Ascending aorta (tissue), 2 donors: ENCODE data around the gene GCGR. TPM values are rescaled to one million over a fixed set of nuclear protein-coding genes. Genes with fewer than 3 reads are reported as not detected.

Experiments
- DNase-seq, 2 donors: peaks; one replicate each; pipeline ENCODE4 v3.0.0-alpha.2; 2019; ENCODE audit warnings: low spot score in 2 of 2
- H3K27ac ChIP-seq, 2 donors: fragments of 200-600 bp; sonication (generic); one replicate each; pipeline ENCODE4 v1.5.1; 2016 to 2017; ENCODE audit warnings: mild to moderate bottlenecking in 1 of 2
- H3K27me3 ChIP-seq: fragments of 200-600 bp; sonication (generic); one replicate; pipeline ENCODE4 v1.5.1; 2017
- H3K36me3 ChIP-seq, 2 donors: fragments of 200-600 bp; sonication (generic); one replicate each; pipeline ENCODE4 v1.5.1; 2016
- H3K4me1 ChIP-seq, 2 donors: fragments of 200-600 bp; sonication (generic); one replicate each; pipeline ENCODE4 v1.5.1; 2016 to 2017; ENCODE audit warnings: mild to moderate bottlenecking in 1 of 2
- H3K4me3 ChIP-seq, 2 donors: fragments of 200-600 bp; sonication (generic); one replicate each; pipeline ENCODE4 v1.5.1; 2016 to 2017; ENCODE audit warnings: mild to moderate bottlenecking in 1 of 2
- H3K9me3 ChIP-seq, 2 donors: fragments of 200-600 bp; sonication (generic); one replicate each; pipeline ENCODE4 v1.5.1; 2016
- intact Hi-C: fragments of 100-400 bp; cut with DNase I; formaldehyde crosslinking; loops from one replicate; pipeline ENCODE4 v1.15.1; 2023
- total RNA-seq: library from RNA; depleted of rRNA; stranded (reverse); fragments of >200 nt; gene quantifications from one replicate; pipeline ENCODE4 v1.1.0, GENCODE V29; 2016
- TF ChIP-seq, protein P1 (sequence below), 3 experiments: fragments of 200-600 bp in 2 of 3; fragments of 450-650 bp in 1 of 3; sonication (generic) in 2 of 3; IDR thresholded peaks; one replicate each; pipeline ENCODE4 v1.5.1; 2016 to 2019; ENCODE audit warnings: antibody characterized with exemption in 3 of 3, mild to moderate bottlenecking in 1 of 3, moderate library complexity in 1 of 3

Gene GCGR
- total RNA-seq, 1 donor from 2014 or later = not detected

GRCh38 chr17:81851423-81851822 lies 47.5 kb downstream of the GCGR start:
- peaks cover 82 to 90% of the 10 kb centered on the region in 2 donors for H3K36me3 ChIP-seq
- H3K4me1 ChIP-seq = no peaks in the 10 kb centered on the region
- no peak overlapping the region for H3K27ac ChIP-seq
- TF ChIP-seq, protein P1, sequence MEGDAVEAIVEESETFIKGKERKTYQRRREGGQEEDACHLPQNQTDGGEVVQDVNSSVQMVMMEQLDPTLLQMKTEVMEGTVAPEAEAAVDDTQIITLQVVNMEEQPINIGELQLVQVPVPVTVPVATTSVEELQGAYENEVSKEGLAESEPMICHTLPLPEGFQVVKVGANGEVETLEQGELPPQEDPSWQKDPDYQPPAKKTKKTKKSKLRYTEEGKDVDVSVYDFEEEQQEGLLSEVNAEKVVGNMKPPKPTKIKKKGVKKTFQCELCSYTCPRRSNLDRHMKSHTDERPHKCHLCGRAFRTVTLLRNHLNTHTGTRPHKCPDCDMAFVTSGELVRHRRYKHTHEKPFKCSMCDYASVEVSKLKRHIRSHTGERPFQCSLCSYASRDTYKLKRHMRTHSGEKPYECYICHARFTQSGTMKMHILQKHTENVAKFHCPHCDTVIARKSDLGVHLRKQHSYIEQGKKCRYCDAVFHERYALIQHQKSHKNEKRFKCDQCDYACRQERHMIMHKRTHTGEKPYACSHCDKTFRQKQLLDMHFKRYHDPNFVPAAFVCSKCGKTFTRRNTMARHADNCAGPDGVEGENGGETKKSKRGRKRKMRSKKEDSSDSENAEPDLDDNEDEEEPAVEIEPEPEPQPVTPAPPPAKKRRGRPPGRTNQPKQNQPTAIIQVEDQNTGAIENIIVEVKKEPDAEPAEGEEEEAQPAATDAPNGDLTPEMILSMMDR (IDR thresholded peaks at IDR 0.05) = no peak
- H3K4me3 ChIP-seq = no peak overlapping the region
- H3K9me3 ChIP-seq = no peaks in the 10 kb centered on the region
- no peaks in the 10 kb centered on the region for H3K27me3 ChIP-seq
- no peak for DNase-seq
- intact Hi-C loops = no loop called here

GRCh38 chr17:81852237-81852636 lies 48.3 kb downstream of the GCGR start:
- H3K27ac ChIP-seq = no peak overlapping the region
- H3K27me3 ChIP-seq = no peaks in the 10 kb centered on the region
- no peak overlapping the region for H3K4me3 ChIP-seq
- TF ChIP-seq, protein P1 (IDR thresholded peaks at IDR 0.05) = no peak
- intact Hi-C loops = no loop called here
- H3K4me1 ChIP-seq = no peaks in the 10 kb centered on the region
- DNase-seq = no peak
- no peaks in the 10 kb centered on the region for H3K9me3 ChIP-seq
- H3K36me3 ChIP-seq = peaks cover 75 to 90% of the 10 kb centered on the region in 2 donors

DNA sequence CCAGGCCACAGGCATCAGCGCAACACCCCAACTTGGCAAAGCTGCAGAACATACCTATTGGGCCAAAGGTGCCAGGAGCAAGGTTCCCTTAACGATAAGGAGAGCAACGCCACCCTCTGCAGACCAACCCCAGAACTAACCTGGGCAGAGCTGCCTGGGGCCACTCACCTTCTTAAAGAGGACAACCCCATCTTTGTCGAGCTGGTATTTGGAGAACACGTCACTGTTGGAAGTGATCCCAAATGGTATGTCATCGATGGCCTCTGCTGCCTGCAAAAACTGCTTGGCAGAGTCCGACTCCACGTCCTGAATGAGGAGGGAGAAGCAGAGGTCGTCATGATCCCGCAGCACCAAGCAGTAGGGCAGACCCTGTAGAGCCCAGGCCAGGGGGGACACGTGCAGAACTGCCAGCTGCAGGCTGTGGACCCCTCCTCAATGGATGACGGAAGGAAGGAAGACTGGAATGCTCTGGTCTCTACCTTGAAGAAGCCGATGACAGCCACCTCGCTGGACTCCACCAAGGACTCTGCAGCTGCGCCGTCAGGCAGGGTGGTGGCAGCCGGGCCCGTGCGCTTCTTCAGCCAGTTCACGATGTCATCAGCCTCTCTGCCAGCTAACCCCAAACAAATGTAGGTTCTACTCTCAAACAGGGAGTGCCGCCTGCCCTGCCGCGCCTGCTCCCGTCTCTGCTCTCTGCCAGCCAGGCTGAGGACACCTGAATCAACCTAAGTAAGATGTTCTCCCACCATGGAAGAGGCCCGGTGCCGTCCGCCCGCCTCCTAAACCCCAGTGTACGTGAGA lies 51.2 kb downstream of the GCGR start:
- no peaks in the 10 kb centered on the region for H3K9me3 ChIP-seq
- no peak overlapping the region for H3K27ac ChIP-seq
- peaks cover 59 to 79% of the 10 kb centered on the region in 2 donors for H3K36me3 ChIP-seq
- intact Hi-C loops = no loop called here
- TF ChIP-seq, protein P1 (IDR thresholded peaks at IDR 0.05) = no peak
- no peak overlapping the region for H3K4me3 ChIP-seq
- no peak for DNase-seq
- peaks cover 10 to 16% of the 10 kb centered on the region in 2 donors for H3K4me1 ChIP-seq
- no peaks in the 10 kb centered on the region for H3K27me3 ChIP-seq

GRCh38 chr17:81858170-81858966 lies 54.4 kb downstream of the GCGR start:
- H3K27ac ChIP-seq = no peak overlapping the region

More at GRCh38 chr17:81858170-81858966, 54.4 kb downstream of the GCGR start:
- intact Hi-C loops = no loop called here
- H3K4me1 ChIP-seq = peaks cover 10 to 29% of the 10 kb centered on the region in 2 donors
- peaks cover 36 to 51% of the 10 kb centered on the region in 2 donors for H3K36me3 ChIP-seq
- DNase-seq = no peak
- H3K27me3 ChIP-seq = no peaks in the 10 kb centered on the region
- H3K4me3 ChIP-seq = peak overlapping the region; percentile 87 to 91
- TF ChIP-seq, protein P1 (IDR thresholded peaks at IDR 0.05) = no peak
- H3K9me3 ChIP-seq = no peaks in the 10 kb centered on the region
